ENCODE measurements around the gene LRRC2.

Gene LRRC2

DNA sequence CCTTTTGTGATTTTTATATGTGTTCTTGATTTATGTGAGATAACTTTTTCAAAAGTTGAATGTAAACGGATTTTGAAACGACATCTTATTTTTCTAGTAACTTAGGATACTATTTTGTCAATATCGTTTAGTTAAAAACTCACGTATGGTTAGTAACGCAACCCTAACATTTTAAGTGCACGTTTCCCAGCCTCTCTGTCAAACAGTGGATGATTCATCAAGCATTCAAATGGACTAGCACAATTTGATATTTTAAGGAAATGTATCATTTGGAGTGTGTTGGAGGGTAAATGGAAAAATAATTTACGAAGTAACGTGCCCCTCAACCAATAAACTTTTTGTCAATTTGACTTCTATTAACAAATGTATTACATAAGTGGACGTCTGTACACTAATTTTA is 45.0 kb downstream of the LRRC2 start:
- TF ChIP-seq, protein P1, sequence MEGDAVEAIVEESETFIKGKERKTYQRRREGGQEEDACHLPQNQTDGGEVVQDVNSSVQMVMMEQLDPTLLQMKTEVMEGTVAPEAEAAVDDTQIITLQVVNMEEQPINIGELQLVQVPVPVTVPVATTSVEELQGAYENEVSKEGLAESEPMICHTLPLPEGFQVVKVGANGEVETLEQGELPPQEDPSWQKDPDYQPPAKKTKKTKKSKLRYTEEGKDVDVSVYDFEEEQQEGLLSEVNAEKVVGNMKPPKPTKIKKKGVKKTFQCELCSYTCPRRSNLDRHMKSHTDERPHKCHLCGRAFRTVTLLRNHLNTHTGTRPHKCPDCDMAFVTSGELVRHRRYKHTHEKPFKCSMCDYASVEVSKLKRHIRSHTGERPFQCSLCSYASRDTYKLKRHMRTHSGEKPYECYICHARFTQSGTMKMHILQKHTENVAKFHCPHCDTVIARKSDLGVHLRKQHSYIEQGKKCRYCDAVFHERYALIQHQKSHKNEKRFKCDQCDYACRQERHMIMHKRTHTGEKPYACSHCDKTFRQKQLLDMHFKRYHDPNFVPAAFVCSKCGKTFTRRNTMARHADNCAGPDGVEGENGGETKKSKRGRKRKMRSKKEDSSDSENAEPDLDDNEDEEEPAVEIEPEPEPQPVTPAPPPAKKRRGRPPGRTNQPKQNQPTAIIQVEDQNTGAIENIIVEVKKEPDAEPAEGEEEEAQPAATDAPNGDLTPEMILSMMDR (IDR thresholded peaks at IDR 0.05; ENCODE audit: low read depth, low read length): no peak
- DNase-seq (ENCODE audit: low read depth in 2 of 2): no peak
- no peak overlapping the region for H3K4me3 ChIP-seq (replicated peaks in 1 of 2; ENCODE audit: low read depth in 2 of 2, low read length in 2 of 2)

GRCh38 chr3:46520531-46520930 is 45.6 kb downstream of the LRRC2 start:
- no peak for DNase-seq (ENCODE audit: low read depth in 2 of 2)
- H3K4me3 ChIP-seq (replicated peaks in 1 of 2; ENCODE audit: low read depth in 2 of 2, low read length in 2 of 2): no peak overlapping the region

DNA sequence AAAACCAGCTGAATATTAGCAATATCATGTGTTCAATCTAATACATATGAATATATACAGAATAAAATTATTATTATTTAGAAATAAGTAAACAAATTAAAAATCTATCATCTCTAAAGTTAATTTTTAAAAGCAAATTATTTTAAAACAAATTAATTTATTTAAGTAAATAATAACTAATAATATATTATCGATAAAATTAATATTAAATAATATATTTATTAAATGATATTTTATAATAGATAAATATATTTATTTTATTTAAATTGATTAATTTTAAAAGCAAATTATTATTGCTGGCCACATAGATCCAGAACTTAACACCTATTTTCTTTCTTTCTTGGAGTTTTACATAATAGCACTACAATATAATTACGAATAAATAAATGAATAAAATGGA is 46.1 kb downstream of the LRRC2 start:
- no peak overlapping the region for H3K4me3 ChIP-seq (replicated peaks in 1 of 2; ENCODE audit: low read depth in 2 of 2, low read length in 2 of 2)
- TF ChIP-seq, protein P1 (IDR thresholded peaks at IDR 0.05; ENCODE audit: low read depth, low read length): no peak

More at GRCh38 chr3:46520531-46520930, 45.6 kb downstream of the LRRC2 start:
- TF ChIP-seq, protein P1 (IDR thresholded peaks at IDR 0.05; ENCODE audit: low read depth, low read length): no peak

GRCh38 chr3:46517784-46518181 is 48.3 kb downstream of the LRRC2 start:
- no peak for DNase-seq (ENCODE audit: low read depth in 2 of 2)
- H3K4me3 ChIP-seq (replicated peaks in 1 of 2; ENCODE audit: low read depth in 2 of 2, low read length in 2 of 2): no peak overlapping the region
- TF ChIP-seq, protein P1 (IDR thresholded peaks at IDR 0.05; ENCODE audit: low read depth, low read length): no peak

More for the DNA sequence above, 46.1 kb downstream of the LRRC2 start:
- no peak for DNase-seq (ENCODE audit: low read depth in 2 of 2)

- peak; percentile 56 to 94 for DNase-seq (ENCODE audit: low read depth in 2 of 2)
- no peak overlapping the region for H3K4me3 ChIP-seq (replicated peaks in 1 of 2; ENCODE audit: low read depth in 2 of 2, low read length in 2 of 2)
- TF ChIP-seq, protein P1 (IDR thresholded peaks at IDR 0.05; ENCODE audit: low read depth, low read length): no peak
Measured at GRCh38 chr3:46517016-46517783, 48.9 kb downstream of the LRRC2 start.

DNA sequence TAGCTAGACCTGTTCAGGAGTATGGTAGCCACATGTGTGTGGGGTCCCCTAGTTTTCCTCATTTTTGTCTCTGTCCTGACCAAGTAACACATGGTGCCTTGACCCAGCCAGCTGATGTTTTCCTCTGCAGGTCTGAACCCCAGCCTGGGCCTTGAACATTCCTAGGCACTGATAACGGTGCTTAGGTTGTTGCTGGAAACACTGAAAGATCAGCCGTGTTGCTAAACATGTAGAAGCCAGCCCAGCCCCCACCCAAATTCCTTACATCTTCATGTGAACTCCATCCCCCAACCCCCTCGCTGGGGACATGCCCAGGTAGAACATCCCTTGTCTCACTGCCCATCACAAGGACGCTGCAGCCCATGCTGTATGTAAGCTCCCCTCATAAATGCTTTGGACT is 49.6 kb downstream of the LRRC2 start:
- no peak overlapping the region for H3K4me3 ChIP-seq (replicated peaks in 1 of 2; ENCODE audit: low read depth in 2 of 2, low read length in 2 of 2)
- peak in 1 of 2 donors; percentile 5 for DNase-seq (ENCODE audit: low read depth in 2 of 2)
- TF ChIP-seq, protein P1 (IDR thresholded peaks at IDR 0.05; ENCODE audit: low read depth, low read length): no peak
